Gastroesophageal sphincter (tissue), 4 donors: Measurements from ENCODE around the gene LRRC10. TPM values are rescaled to one million over a fixed set of nuclear protein-coding genes. Genes with fewer than 3 reads are reported as not detected.

ENCODE experiments used
- ATAC-seq: fragments of 150-250 bp; one replicate; pipeline ENCODE4 v1.9.1; 2016; ENCODE audit warnings: mild to moderate bottlenecking, moderate library complexity
- H3K27ac ChIP-seq, 4 donors: fragments of 200-600 bp; sonication (generic) in 3 of 4; 1 replicate in 3 of 4; 2 replicates in 1 of 4; pipeline ENCODE4 v1.5.1; 2016 to 2019
- H3K27me3 ChIP-seq: fragments of 200-600 bp; sonication (generic); one replicate; pipeline ENCODE4 v1.5.1; 2019
- H3K36me3 ChIP-seq, 2 donors: fragments of 200-600 bp; sonication (generic); one replicate each; pipeline ENCODE4 v1.5.1; 2019; ENCODE audit warnings: control low read depth in 1 of 2
- H3K4me1 ChIP-seq, 3 donors: fragments of 200-600 bp; sonication (generic); 1 replicate in 2 of 3; 2 replicates in 1 of 3; pipeline ENCODE4 v1.5.1; 2016 to 2019; ENCODE audit warnings: control low read depth in 2 of 3
- H3K4me3 ChIP-seq, 2 donors: fragments of 200-600 bp; sonication (generic); one replicate each; pipeline ENCODE4 v1.5.1; 2019; ENCODE audit warnings: mild to moderate bottlenecking in 1 of 2, moderate library complexity in 1 of 2
- H3K9me3 ChIP-seq, 3 donors: fragments of 200-600 bp; sonication (generic); one replicate each; pipeline ENCODE4 v1.5.1; 2017 to 2019; ENCODE audit warnings: control low read depth in 2 of 3
- EP300 ChIP-seq: sonication (generic); formaldehyde crosslinking; IDR thresholded peaks from one replicate; pipeline ENCODE4 v1.6.1; 2017; ENCODE audit warnings: antibody characterized with exemption, mild to moderate bottlenecking
- POLR2A ChIP-seq, 2 donors: fragments of 450-650 bp; IDR thresholded peaks; one replicate each; pipeline ENCODE4 v1.6.1; 2017; ENCODE audit warnings: antibody characterized with exemption in 2 of 2, mild to moderate bottlenecking in 2 of 2, moderate library complexity in 1 of 2
- POLR2AphosphoS5 ChIP-seq: sonication (generic); formaldehyde crosslinking; IDR thresholded peaks from one replicate; pipeline ENCODE4 v1.6.1; 2017; ENCODE audit warnings: antibody characterized with exemption
- WGBS, 2 donors: methylation state at CpG; one replicate each; pipeline ENCODE4 v1.1.5; 2018; ENCODE audit warnings: low coverage in 1 of 2; 5-methylcytosine and 5-hydroxymethylcytosine counted together
- total RNA-seq, 4 donors: library from RNA; depleted of rRNA; stranded (reverse); fragments of >200 nt; gene quantifications; one replicate each; pipeline ENCODE4 v1.1.0, GENCODE V29; 2016
- TF ChIP-seq, protein P1 (sequence below), 4 experiments: fragments of 200-600 bp in 2 of 4; fragments of 450-650 bp in 2 of 4; sonication (generic) in 1 of 4; IDR thresholded peaks; one replicate each; pipeline ENCODE4 v1.5.1; 2017 to 2019; ENCODE audit warnings: antibody characterized with exemption in 4 of 4, mild to moderate bottlenecking in 2 of 4, moderate library complexity in 2 of 4

Gene LRRC10
- total RNA-seq, 4 donors from 2014 or later = not detected

DNA sequence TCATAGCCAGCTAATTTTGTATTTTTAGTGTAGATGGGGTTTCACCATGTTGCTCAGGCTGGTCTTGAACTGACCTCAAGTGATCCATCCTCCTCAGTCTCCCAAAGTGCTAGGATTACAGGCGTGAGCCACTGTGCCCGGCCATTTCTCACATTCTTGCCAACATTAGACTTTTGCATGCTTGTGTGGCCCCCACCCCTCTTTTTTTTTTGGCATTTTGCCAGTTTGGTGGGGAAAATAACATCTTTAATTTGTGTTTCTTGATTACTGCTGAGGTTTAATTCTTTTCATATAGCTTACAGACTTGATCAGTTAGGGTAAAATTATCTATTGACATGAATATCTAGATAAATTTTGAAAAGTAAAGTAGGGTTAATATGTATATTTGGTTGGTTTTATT lies 21.6 kb downstream of the LRRC10 start:
- ATAC-seq = no peak
- no peak overlapping the region for H3K27ac ChIP-seq
- TF ChIP-seq POLR2AphosphoS5 = no peak
- no peak for TF ChIP-seq POLR2A (IDR thresholded peaks at IDR 0.05)
- no peak for TF ChIP-seq EP300
- TF ChIP-seq, protein P1, sequence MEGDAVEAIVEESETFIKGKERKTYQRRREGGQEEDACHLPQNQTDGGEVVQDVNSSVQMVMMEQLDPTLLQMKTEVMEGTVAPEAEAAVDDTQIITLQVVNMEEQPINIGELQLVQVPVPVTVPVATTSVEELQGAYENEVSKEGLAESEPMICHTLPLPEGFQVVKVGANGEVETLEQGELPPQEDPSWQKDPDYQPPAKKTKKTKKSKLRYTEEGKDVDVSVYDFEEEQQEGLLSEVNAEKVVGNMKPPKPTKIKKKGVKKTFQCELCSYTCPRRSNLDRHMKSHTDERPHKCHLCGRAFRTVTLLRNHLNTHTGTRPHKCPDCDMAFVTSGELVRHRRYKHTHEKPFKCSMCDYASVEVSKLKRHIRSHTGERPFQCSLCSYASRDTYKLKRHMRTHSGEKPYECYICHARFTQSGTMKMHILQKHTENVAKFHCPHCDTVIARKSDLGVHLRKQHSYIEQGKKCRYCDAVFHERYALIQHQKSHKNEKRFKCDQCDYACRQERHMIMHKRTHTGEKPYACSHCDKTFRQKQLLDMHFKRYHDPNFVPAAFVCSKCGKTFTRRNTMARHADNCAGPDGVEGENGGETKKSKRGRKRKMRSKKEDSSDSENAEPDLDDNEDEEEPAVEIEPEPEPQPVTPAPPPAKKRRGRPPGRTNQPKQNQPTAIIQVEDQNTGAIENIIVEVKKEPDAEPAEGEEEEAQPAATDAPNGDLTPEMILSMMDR (IDR thresholded peaks at IDR 0.05) = no peak
- H3K4me3 ChIP-seq = no peak overlapping the region
- no peaks in the 10 kb centered on the region for H3K9me3 ChIP-seq
- WGBS, 2 donors = 63 to 68% methylated on average over 2 of the region's 2 CpGs
- H3K27me3 ChIP-seq = no peaks in the 10 kb centered on the region
- peaks cover 0 to 23% (median 3%) of the 10 kb centered on the region in 3 donors for H3K4me1 ChIP-seq
- peaks cover 7 to 75% of the 10 kb centered on the region in 2 donors for H3K36me3 ChIP-seq

DNA sequence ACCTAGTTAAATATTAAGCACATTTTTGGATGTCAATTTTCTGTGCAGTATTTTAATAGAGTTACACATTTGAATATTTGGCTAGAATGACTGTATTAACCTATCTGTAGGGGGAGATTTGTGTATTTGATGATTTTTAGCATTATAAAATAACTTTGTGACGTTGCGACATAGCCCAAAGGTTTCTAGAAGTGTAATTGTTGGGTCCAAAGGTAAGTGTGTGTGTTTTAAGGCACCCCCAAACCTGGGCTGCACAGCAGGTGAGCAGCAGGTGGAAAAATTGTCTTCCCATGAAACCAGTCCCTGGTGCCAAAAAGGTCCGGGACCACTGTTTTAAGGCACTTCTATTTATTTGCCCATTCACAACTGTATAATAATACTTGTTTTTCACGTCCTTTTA lies 22.2 kb downstream of the LRRC10 start:
- no peak for ATAC-seq
- peaks cover 0 to 23% (median 3%) of the 10 kb centered on the region in 3 donors for H3K4me1 ChIP-seq
- H3K36me3 ChIP-seq = peaks cover 3 to 70% of the 10 kb centered on the region in 2 donors
- no peaks in the 10 kb centered on the region for H3K9me3 ChIP-seq
- WGBS, 2 donors = 81 to 84% methylated on average over 4 of the region's 4 CpGs
- no peaks in the 10 kb centered on the region for H3K27me3 ChIP-seq
- H3K27ac ChIP-seq = no peak overlapping the region
- TF ChIP-seq EP300 (no peak), POLR2A (IDR thresholded peaks at IDR 0.05) (no peak), POLR2AphosphoS5 (no peak)
- TF ChIP-seq, protein P1 (IDR thresholded peaks at IDR 0.05) = no peak
- no peak overlapping the region for H3K4me3 ChIP-seq

DNA sequence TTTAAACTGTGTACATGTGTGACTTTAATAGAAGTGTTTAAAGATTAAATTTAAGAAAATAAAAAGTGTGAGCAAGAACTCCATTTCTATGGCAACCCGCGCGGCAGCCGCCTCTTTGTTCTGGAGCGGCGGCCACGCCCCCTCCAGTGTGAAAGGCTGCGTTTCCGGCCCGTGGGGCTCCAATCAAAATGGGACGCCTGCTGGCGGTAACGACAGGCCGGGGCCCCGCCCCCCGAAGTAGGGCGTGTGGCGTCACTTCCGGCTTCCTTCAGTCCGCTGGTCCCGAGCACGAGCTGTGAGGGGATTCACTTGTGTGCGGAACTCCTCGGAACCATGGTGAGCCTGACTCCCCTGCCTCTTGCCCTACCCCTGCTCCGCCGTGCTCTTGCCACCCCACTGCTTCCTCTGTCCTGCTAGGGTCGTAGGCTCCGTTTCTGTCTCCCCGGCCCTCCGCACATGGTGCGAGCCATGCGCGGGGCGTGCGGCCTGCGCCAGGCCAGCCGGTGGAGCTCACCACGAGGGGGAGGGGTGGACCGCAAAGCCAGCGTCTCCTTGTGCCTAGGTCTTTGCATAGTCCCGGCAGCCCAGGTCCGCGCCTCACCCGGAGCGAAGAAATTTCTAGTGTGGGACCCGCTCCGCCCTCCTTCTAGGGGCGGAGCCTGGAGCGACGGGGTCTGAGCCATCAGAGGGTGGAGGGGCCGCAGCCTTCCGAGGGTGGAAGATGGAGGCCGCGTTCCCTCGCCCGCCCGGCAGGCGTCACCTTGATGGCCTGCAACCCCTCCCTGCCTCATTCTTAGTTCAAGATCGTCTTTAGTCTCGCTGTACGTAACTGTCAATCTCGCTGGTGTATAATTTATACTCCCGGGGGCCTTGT lies 25.3 kb downstream of the LRRC10 start, which contains the start of gene CCT2:
Gene CCT2, plus strand, starts transcription at position 271 of the 874 bp plus-strand sequence. Its CDS starts 63 bp downstream, at position 334.
- 1 to 3% methylated on average over 14 to 32 of the region's 63 CpGs for WGBS, 2 donors
- H3K4me1 ChIP-seq = peaks cover 0 to 23% (median 3%) of the 10 kb centered on the region in 3 donors

DNA sequence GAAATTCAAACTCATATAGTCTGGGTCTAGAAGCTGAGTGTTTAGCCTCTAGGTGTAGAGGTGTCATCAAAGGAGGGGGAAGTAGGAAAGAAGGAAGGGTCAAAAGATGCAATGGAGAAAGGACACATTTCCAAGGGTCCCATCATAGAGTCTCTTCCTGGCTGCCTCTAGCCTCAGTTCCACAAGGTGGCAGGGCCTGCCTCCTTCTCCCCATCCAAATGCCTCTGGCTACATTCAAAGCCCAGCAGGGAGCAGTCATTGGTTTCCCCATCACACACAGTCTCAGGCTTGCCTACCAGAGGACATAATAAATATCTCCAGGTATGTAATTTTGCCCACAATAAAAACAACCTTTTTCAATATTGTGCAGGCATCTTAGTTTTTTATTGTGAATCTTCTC lies 27.5 kb downstream of the LRRC10 start:
- no peak for ATAC-seq
- TF ChIP-seq POLR2A (IDR thresholded peaks at IDR 0.05) = no peak
- no peak for TF ChIP-seq EP300
- no peak for TF ChIP-seq POLR2AphosphoS5
- TF ChIP-seq, protein P1 (IDR thresholded peaks at IDR 0.05) = no peak
- Histone ChIP-seq H3K4me3 (no peak overlapping the region), H3K36me3 (peaks cover 0 to 17% of the 10 kb centered on the region in 2 donors), H3K27me3 (no peaks in the 10 kb centered on the region), H3K9me3 (no peaks in the 10 kb centered on the region), H3K27ac (no peak overlapping the region), H3K4me1 (peaks cover 0 to 23% (median 3%) of the 10 kb centered on the region in 3 donors)

More for the DNA sequence above, 25.3 kb downstream of the LRRC10 start, which contains the start of gene CCT2:
- ATAC-seq = peak; percentile 99
- H3K36me3 ChIP-seq = peaks cover 0 to 39% of the 10 kb centered on the region in 2 donors
- peak within 1 kb of the TSS; percentile 71 to 85 for H3K4me3 ChIP-seq
- no peaks in the 10 kb centered on the region for H3K9me3 ChIP-seq
- TF ChIP-seq, protein P1 (IDR thresholded peaks at IDR 0.05) = peak in 3 of 4 experiments; percentile 33 to 41 (median 33)
- TF ChIP-seq POLR2A (IDR thresholded peaks at IDR 0.05) (peak; percentile 63 to 70), EP300 (no peak), POLR2AphosphoS5 (peak; percentile 86)
- peak within 1 kb of the TSS; percentile 61 to 91 (median 84) for H3K27ac ChIP-seq
- H3K27me3 ChIP-seq = no peaks in the 10 kb centered on the region
